Measurements from ENCODE around the gene NEURL1.

DNA sequence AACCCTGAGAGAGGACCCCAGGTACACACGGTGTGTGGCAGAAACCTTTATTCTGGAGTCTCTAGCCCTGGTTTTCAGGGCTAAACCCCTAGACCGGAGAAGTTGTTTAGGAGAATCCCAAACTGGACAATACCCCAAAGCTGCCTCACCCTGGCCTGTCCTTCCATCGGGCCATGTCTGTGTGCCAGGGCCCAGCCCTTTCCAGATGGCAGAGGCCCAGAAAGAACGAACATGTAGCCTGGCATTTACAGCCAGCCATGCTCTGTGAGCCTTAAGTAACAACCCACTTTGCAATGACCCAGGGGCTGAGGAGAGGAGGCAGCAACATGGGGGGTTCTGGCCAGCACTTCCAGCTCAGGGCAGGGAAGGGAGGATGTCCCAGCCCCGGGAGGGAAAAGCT is 142.1 kb downstream of the NEURL1 start:
- TF ChIP-seq GATA2 (IDR thresholded peaks at IDR 0.05; ENCODE audit: low read depth, low read length) (no peak), GATA3 (IDR thresholded peaks at IDR 0.05; ENCODE audit: low read depth, low read length) (no peak)

All from SH-SY5Y (cell line).